IMR-90 (cell line): Measurements from ENCODE around the gene SHE.

Experiments used
- BHLHE40 ChIP-seq: fragments of 150-350 bp; IDR thresholded peaks from 2 replicates; pipeline ENCODE4 v1.6.1; 2016; ENCODE audit warnings: mild to moderate bottlenecking, low read depth, low read length
- CEBPB ChIP-seq: IDR thresholded peaks from 2 replicates; pipeline ENCODE4 v1.6.1; 2012; ENCODE audit warnings: low read depth, low read length, improper control_type of control experiment
- FOS ChIP-seq: fragments of 150-350 bp; IDR thresholded peaks from 2 replicates; pipeline ENCODE4 v1.6.1; 2016; ENCODE audit warnings: low read depth, low read length
- MAFK ChIP-seq: IDR thresholded peaks from 2 replicates; pipeline ENCODE4 v1.6.1; 2012; ENCODE audit warnings: low read depth, low read length, improper control_type of control experiment
- NFE2L2 ChIP-seq: fragments of 150-350 bp; IDR thresholded peaks from 2 replicates; pipeline ENCODE4 v1.6.1; 2016; ENCODE audit warnings: low read depth, mild to moderate bottlenecking, low read length
- POLR2A ChIP-seq: IDR thresholded peaks from 2 replicates; pipeline ENCODE4 v1.6.1; 2012; ENCODE audit warnings: mild to moderate bottlenecking, low read depth, low read length
- RAD21 ChIP-seq: IDR thresholded peaks from 2 replicates; pipeline ENCODE4 v1.6.1; 2012; ENCODE audit warnings: low read length, improper control_type of control experiment
- RCOR1 ChIP-seq: IDR thresholded peaks from 2 replicates; pipeline ENCODE4 v1.6.1; 2012; ENCODE audit warnings: mild to moderate bottlenecking, low read length, improper control_type of control experiment; ENCODE audit not compliant: insufficient replicate concordance
- RFX5 ChIP-seq: IDR thresholded peaks from 2 replicates; pipeline ENCODE4 v1.8.0; 2012; ENCODE audit warnings: low read depth, mild to moderate bottlenecking, low read length, moderate library complexity
- SMC3 ChIP-seq: fragments of 150-350 bp; IDR thresholded peaks from 2 replicates; pipeline ENCODE4 v1.6.1; 2016; ENCODE audit warnings: low read depth, mild to moderate bottlenecking, antibody characterized with exemption, low read length, moderate library complexity
- TF ChIP-seq, protein P1 (sequence below): conservative IDR thresholded peaks from 2 replicates; pipeline ENCODE4 v1.5.1; 2012; ENCODE audit warnings: mild to moderate bottlenecking, low read depth, low read length, improper control_type of control experiment
- TF ChIP-seq, protein P2 (sequence below): fragments of 150-350 bp; IDR thresholded peaks from 2 replicates; pipeline ENCODE4 v1.6.1; 2017; ENCODE audit warnings: mild to moderate bottlenecking, antibody characterized with exemption, low read length, low read depth

DNA sequence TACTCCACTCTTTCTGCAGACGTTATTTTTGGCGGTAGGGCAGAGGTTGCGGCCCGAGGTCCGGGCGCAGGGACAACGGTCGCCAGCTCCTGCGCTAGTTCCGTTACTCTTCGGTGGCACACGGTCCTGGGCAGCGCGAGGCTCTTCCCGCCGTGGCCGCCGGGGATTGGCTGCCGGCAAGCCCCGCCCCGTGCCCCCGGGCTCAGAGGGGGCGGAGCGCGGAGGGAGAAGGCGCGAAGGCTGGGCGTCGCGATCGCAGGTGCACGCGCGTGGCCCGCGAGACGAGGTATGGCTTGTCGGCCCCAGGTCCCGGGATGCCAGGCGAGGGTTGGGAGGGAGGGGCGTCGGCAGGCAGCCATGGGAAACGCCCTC, 518 bp upstream of the SHE start:
- TF ChIP-seq NFE2L2 (no peak), SMC3 (no peak), RAD21 (no peak), CEBPB (no peak), POLR2A (no peak), MAFK (no peak), BHLHE40 (no peak), FOS (no peak), RCOR1 (no peak), RFX5 (no peak)
- TF ChIP-seq, protein P1, sequence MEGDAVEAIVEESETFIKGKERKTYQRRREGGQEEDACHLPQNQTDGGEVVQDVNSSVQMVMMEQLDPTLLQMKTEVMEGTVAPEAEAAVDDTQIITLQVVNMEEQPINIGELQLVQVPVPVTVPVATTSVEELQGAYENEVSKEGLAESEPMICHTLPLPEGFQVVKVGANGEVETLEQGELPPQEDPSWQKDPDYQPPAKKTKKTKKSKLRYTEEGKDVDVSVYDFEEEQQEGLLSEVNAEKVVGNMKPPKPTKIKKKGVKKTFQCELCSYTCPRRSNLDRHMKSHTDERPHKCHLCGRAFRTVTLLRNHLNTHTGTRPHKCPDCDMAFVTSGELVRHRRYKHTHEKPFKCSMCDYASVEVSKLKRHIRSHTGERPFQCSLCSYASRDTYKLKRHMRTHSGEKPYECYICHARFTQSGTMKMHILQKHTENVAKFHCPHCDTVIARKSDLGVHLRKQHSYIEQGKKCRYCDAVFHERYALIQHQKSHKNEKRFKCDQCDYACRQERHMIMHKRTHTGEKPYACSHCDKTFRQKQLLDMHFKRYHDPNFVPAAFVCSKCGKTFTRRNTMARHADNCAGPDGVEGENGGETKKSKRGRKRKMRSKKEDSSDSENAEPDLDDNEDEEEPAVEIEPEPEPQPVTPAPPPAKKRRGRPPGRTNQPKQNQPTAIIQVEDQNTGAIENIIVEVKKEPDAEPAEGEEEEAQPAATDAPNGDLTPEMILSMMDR: no peak
- TF ChIP-seq, protein P2, sequence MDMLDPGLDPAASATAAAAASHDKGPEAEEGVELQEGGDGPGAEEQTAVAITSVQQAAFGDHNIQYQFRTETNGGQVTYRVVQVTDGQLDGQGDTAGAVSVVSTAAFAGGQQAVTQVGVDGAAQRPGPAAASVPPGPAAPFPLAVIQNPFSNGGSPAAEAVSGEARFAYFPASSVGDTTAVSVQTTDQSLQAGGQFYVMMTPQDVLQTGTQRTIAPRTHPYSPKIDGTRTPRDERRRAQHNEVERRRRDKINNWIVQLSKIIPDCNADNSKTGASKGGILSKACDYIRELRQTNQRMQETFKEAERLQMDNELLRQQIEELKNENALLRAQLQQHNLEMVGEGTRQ: no peak
